CD14-positive monocyte (primary cell): ENCODE results near the gene EVA1C. TPM values are rescaled to one million over a fixed set of nuclear protein-coding genes. Genes with fewer than 3 reads are reported as not detected.

Source experiments
- DNase-seq, 3 donors: peaks; one replicate each; pipeline ENCODE4 v3.0.0-alpha.2; 2011 to 2022
- H2AFZ ChIP-seq: 2 replicates; pipeline ENCODE4 v1.6.0; 2012; ENCODE audit warnings: mild to moderate bottlenecking, low read depth, low read length, inconsistent platforms; ENCODE audit not compliant: insufficient read depth, poor library complexity, severe bottlenecking
- H3K27ac ChIP-seq, 2 donors: 1 replicate in 1 of 2; 2 replicates in 1 of 2; pipeline ENCODE4 v1.5.1; 2012 to 2013; ENCODE audit warnings: low read length in 2 of 2, control low read depth in 1 of 2, inconsistent platforms in 1 of 2, low read depth in 1 of 2, mild to moderate bottlenecking in 1 of 2
- H3K27me3 ChIP-seq, 2 donors: one replicate each; pipeline versions ENCODE4 v1.6.0 to v1.6.1; 2011 to 2013; ENCODE audit warnings: low read length in 2 of 2; ENCODE audit not compliant: control insufficient read depth in 2 of 2, insufficient read depth in 2 of 2
- H3K36me3 ChIP-seq, 2 donors: replicated peaks in 1 of 2; 1 replicate in 1 of 2; 2 replicates in 1 of 2; pipeline versions ENCODE4 v1.5.1 to v1.6.1; 2012 to 2013; ENCODE audit warnings: low read length in 2 of 2, control low read depth in 1 of 2, inconsistent platforms in 1 of 2, mild to moderate bottlenecking in 1 of 2; ENCODE audit not compliant: insufficient read depth in 2 of 2, control insufficient read depth in 1 of 2
- H3K4me1 ChIP-seq, 2 donors: 1 replicate in 1 of 2; 2 replicates in 1 of 2; pipeline versions ENCODE4 v1.5.1 to v1.6.1; 2012 to 2013; ENCODE audit warnings: low read length in 2 of 2, control low read depth in 1 of 2, inconsistent platforms in 1 of 2, mild to moderate bottlenecking in 1 of 2, moderate library complexity in 1 of 2; ENCODE audit not compliant: insufficient read depth in 2 of 2, control insufficient read depth in 1 of 2
- H3K4me2 ChIP-seq: replicated peaks from 2 replicates; pipeline ENCODE3; 2012; ENCODE audit warnings: low read length, moderate library complexity, mild to moderate bottlenecking; ENCODE audit not compliant: poor library complexity, severe bottlenecking; ENCODE audit errors: extremely low read depth
- H3K4me3 ChIP-seq, 3 experiments: fragments of 200-600 bp in 1 of 3; sonication (generic) in 1 of 3; replicated peaks in 1 of 3; 1 replicate in 2 of 3; 2 replicates in 1 of 3; pipeline ENCODE4 v1.5.1; 2011 to 2013; ENCODE audit warnings: low read length in 3 of 3, mild to moderate bottlenecking in 3 of 3, control low read depth in 2 of 3, low read depth in 2 of 3, inconsistent platforms in 1 of 3, moderate library complexity in 1 of 3
- H3K79me2 ChIP-seq: 2 replicates; pipeline ENCODE4 v1.6.0; 2012; ENCODE audit warnings: mild to moderate bottlenecking, control low read depth, inconsistent platforms, low read length, moderate library complexity; ENCODE audit not compliant: insufficient read depth
- H3K9ac ChIP-seq: 2 replicates; pipeline ENCODE4 v1.6.0; 2017; ENCODE audit warnings: low read length, mild to moderate bottlenecking; ENCODE audit not compliant: insufficient read depth, poor library complexity, severe bottlenecking
- H3K9me3 ChIP-seq, 2 donors: replicated peaks in 1 of 2; 1 replicate in 1 of 2; 2 replicates in 1 of 2; pipeline versions ENCODE4 v1.5.1 to v1.6.1; 2012 to 2013; ENCODE audit warnings: low read length in 2 of 2, control low read depth in 1 of 2; ENCODE audit not compliant: control insufficient read depth in 1 of 2, insufficient read depth in 1 of 2
- H4K20me1 ChIP-seq: 2 replicates; pipeline ENCODE4 v1.6.0; 2012; ENCODE audit warnings: mild to moderate bottlenecking, low read length, control low read depth, moderate library complexity; ENCODE audit not compliant: insufficient read depth
- H3K27ac Mint-ChIP-seq, 7 donors: one replicate each; pipeline ENCODE4 v1.8.0; 2020; ENCODE audit warnings: mild to moderate bottlenecking in 7 of 7, mixed read lengths in 7 of 7, moderate library complexity in 6 of 7, inconsistent platforms in 2 of 7
- H3K27me3 Mint-ChIP-seq, 3 donors: one replicate each; pipeline ENCODE4 v1.8.0; 2021 to 2022; ENCODE audit warnings: low read depth in 3 of 3, mild to moderate bottlenecking in 3 of 3, mixed read lengths in 3 of 3, moderate library complexity in 3 of 3, inconsistent platforms in 1 of 3
- H3K36me3 Mint-ChIP-seq, 2 donors: one replicate each; pipeline ENCODE4 v1.8.0; 2020; ENCODE audit warnings: mixed read lengths in 2 of 2, inconsistent platforms in 1 of 2, mild to moderate bottlenecking in 1 of 2
- H3K4me1 Mint-ChIP-seq: one replicate; pipeline ENCODE4 v1.8.0; 2020; ENCODE audit warnings: mild to moderate bottlenecking, mixed read lengths
- H3K4me3 Mint-ChIP-seq, 2 donors: one replicate each; pipeline ENCODE4 v1.8.0; 2020; ENCODE audit warnings: mild to moderate bottlenecking in 2 of 2, mixed read lengths in 2 of 2, moderate library complexity in 1 of 2
- H3K9me3 Mint-ChIP-seq, 7 donors: one replicate each; pipeline ENCODE4 v1.8.0; 2020 to 2022; ENCODE audit warnings: mixed read lengths in 7 of 7, mild to moderate bottlenecking in 6 of 7, moderate library complexity in 6 of 7, inconsistent platforms in 2 of 7
- WGBS: methylation state at CpG from one replicate; pipeline ENCODE4 v1.1.5; 2013; ENCODE audit warnings: missing lambda C conversion rate; ENCODE audit not compliant: insufficient coverage; 5-methylcytosine and 5-hydroxymethylcytosine counted together
- intact Hi-C, 2 donors: fragments of 100-400 bp; cut with micrococcal nuclease; formaldehyde crosslinking; loops; one replicate each; pipeline versions ENCODE4 v1.15.0 to v1.15.1; 2023
- polyA plus RNA-seq, 3 donors: library from polyadenylated mRNA; depleted of rRNA in 1 of 3; unstranded in 2 of 3; stranded (reverse) in 1 of 3; fragments of 300-500 nt in 2 of 3; fragments of >200 nt in 1 of 3; fragmentation: Illumina TruSeq in 2 of 3; gene quantifications; 1 replicate in 2 of 3; 2 replicates in 1 of 3; pipeline ENCODE4 v1.2.3, GENCODE V29; 2012 to 2021
- TF ChIP-seq, protein P1 (sequence below): fragments of 200-600 bp; IDR thresholded peaks from one replicate; pipeline ENCODE4 v1.8.0; 2022; ENCODE audit warnings: antibody characterized with exemption, mild to moderate bottlenecking

EVA1C gene
- polyA plus RNA-seq, 3 donors: 0.37 to 0.73 (median 0.63) TPM

DNA sequence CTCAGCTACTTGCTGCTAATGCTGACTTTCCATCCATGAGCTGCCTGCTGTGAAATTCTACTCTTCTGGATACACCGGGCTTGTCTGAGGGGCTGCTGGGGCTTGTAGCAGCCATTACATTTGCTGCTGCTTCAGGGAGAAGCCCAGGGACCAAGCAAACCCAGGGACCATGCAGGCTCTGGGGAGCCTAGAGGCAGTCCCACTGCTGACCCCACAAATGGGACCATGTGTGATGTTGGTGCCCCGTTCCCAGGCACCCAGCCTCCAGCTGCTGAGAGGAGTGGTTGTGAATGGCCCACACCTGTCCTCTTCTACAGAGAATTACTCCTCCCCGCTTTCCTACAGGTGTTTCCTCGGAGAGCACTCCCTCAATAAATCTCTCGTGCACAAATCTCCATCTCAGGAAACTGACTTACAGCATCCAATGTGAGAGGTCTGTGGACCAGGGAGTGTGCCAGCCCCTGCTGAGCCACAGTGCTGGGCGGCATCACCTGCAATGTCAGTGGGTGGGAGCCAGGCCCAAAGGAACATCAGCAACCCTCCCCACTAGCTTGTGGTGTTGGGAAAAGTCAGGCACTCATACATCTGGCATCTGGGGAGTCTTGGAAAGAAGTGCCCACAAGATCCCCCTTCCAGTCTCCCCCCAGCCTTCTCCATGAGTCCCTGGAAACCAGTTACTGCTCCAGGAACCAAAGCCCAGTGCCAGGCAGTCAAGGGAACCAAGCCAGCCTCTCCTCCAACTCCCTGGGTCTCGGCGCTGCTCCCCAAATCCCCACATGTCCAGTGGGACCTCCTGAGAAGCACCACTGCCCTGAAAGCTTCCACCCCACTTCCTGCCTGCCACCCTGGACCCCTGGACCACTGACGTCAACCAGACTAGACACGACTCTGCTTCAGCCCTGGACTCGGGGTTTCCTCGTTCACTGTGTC, 107.7 kb downstream of the EVA1C start:
- Histone ChIP-seq H3K9ac (no peak overlapping the region), H3K4me1 (no peaks in the 10 kb centered on the region), H3K4me3 (no peak overlapping the region), H3K27me3 (no peaks in the 10 kb centered on the region), H2AFZ (no peak overlapping the region), H3K4me2 (no peak overlapping the region), H3K9me3 (peaks cover 0 to 14% of the 10 kb centered on the region in 2 donors), H3K79me2 (no peaks in the 10 kb centered on the region), H3K36me3 (no peaks in the 10 kb centered on the region), H4K20me1 (no peaks in the 10 kb centered on the region), H3K27ac (no peak overlapping the region)
- no peak for DNase-seq
- Mint-ChIP-seq H3K9me3 (peaks cover 0 to 9% (median 4%) of the 10 kb centered on the region in 7 donors), H3K36me3 (no peaks in the 10 kb centered on the region), H3K4me3 (peak overlapping the region in 1 of 2 donors; percentile 17), H3K27ac (no peak overlapping the region), H3K27me3 (peaks cover 0 to 3% (median 3%) of the 10 kb centered on the region in 3 donors), H3K4me1 (peaks cover 14% of the 10 kb centered on the region)
- intact Hi-C loops: no loop called here
- WGBS: 88% methylated on average over 5 of the region's 12 CpGs
- TF ChIP-seq, protein P1, sequence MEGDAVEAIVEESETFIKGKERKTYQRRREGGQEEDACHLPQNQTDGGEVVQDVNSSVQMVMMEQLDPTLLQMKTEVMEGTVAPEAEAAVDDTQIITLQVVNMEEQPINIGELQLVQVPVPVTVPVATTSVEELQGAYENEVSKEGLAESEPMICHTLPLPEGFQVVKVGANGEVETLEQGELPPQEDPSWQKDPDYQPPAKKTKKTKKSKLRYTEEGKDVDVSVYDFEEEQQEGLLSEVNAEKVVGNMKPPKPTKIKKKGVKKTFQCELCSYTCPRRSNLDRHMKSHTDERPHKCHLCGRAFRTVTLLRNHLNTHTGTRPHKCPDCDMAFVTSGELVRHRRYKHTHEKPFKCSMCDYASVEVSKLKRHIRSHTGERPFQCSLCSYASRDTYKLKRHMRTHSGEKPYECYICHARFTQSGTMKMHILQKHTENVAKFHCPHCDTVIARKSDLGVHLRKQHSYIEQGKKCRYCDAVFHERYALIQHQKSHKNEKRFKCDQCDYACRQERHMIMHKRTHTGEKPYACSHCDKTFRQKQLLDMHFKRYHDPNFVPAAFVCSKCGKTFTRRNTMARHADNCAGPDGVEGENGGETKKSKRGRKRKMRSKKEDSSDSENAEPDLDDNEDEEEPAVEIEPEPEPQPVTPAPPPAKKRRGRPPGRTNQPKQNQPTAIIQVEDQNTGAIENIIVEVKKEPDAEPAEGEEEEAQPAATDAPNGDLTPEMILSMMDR: no peak

DNA sequence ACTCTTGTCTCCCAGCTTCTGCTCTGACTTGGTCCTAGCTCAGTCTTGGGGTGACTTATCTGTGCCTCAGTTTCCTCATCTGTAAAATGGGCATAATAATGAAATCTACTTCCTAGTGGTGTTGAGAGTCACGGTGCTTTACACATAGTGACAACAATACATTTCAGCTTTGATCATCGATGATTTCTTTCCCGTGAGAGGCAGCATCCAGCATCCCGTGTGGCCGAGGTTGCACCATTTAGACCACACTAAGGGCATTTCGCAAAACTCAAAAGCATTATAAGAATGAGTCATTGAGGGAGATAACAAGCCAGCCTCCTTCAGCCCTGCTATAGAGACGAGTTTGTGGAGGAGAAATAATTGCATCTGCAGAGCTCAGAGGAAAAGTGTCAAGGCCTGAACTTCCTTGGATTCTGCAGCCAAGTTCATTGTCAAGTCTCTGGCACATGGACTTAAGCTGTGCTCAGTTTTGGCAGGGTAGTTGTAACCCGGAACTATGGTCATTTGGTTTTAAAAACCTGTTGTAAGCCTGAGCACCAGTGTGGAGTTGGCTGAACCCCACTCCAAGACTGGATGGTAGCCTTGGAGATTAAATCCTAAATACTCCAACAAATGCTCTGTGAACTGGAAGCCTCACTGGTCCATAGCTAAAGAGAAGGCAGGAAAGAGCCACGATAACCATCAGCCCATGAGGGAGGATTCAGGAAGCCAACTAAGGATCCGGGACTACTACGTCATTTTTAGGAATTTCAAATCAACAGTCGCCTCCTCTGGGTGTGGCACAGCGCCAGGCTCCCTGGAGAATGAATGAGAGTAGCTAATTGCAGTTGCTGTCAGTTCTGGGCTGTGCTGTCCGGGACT, 108.6 kb downstream of the EVA1C start:
- H3K36me3 Mint-ChIP-seq: no peaks in the 10 kb centered on the region
- WGBS: 62% methylated on average over 6 of the region's 14 CpGs
- no peak overlapping the region for H3K9ac ChIP-seq
- no peaks in the 10 kb centered on the region for H3K27me3 ChIP-seq
- TF ChIP-seq, protein P1: no peak
- no peak overlapping the region for H3K27ac Mint-ChIP-seq
- no peak for DNase-seq
- no peaks in the 10 kb centered on the region for H3K79me2 ChIP-seq
- H4K20me1 ChIP-seq: no peaks in the 10 kb centered on the region
- H3K36me3 ChIP-seq: no peaks in the 10 kb centered on the region
- peaks cover 0 to 14% of the 10 kb centered on the region in 2 donors for H3K9me3 ChIP-seq
- peaks cover 0 to 3% (median 3%) of the 10 kb centered on the region in 3 donors for H3K27me3 Mint-ChIP-seq
- H3K4me3 ChIP-seq: no peak overlapping the region
- H3K4me3 Mint-ChIP-seq: peak overlapping the region in 1 of 2 donors; percentile 17
- peaks cover 0 to 12% (median 5%) of the 10 kb centered on the region in 7 donors for H3K9me3 Mint-ChIP-seq
- H3K4me1 ChIP-seq: no peaks in the 10 kb centered on the region
- peaks cover 11% of the 10 kb centered on the region for H3K4me1 Mint-ChIP-seq
- no peak overlapping the region for H3K27ac ChIP-seq
- intact Hi-C loops: no loop called here
- no peak overlapping the region for H3K4me2 ChIP-seq
- no peak overlapping the region for H2AFZ ChIP-seq
